WTC11 (cell line): ENCODE results near the gene SLC15A1. TPM values are rescaled to one million over a fixed set of nuclear protein-coding genes. Genes with fewer than 3 reads are reported as not detected.

ENCODE experiments used
- ATAC-seq: fragments of 200-7000 bp; cut with Tn5 transposase; 2 replicates; pipeline ENCODE4 v1.10.0; 2021; ENCODE audit warnings: mild to moderate bottlenecking, moderate library complexity
- CTCF ChIA-PET: fragments of 300-600 bp; sonication (Branson Sonifier 250); formaldehyde crosslinking; loops from one replicate; lab custom pipeline; 2021; ENCODE audit warnings: antibody characterized with exemption; lab: Charles Lee
- POLR2A ChIA-PET: fragments of 350-600 bp; sonication (Branson Sonifier 250); formaldehyde crosslinking; loops from one replicate; lab custom pipeline; 2021; ENCODE audit warnings: antibody characterized with exemption; lab: Charles Lee
- DNase-seq: peaks from one replicate; pipeline ENCODE4 v3.0.0; 2021; ENCODE audit warnings: low spot score
- H3K27ac Mint-ChIP-seq: 2 replicates; pipeline ENCODE4 v1.8.0; 2021; ENCODE audit warnings: mixed read lengths
- H3K27me3 Mint-ChIP-seq: 2 replicates; pipeline ENCODE4 v1.8.0; 2021; ENCODE audit warnings: low read depth, mild to moderate bottlenecking, moderate library complexity, mixed read lengths
- H3K36me3 Mint-ChIP-seq: 2 replicates; pipeline ENCODE4 v1.8.0; 2021; ENCODE audit warnings: mixed read lengths
- H3K4me1 Mint-ChIP-seq: 2 replicates; pipeline ENCODE4 v1.8.0; 2022; ENCODE audit warnings: mixed read lengths
- H3K4me3 Mint-ChIP-seq: 2 replicates; pipeline ENCODE4 v1.8.0; 2021; ENCODE audit warnings: mild to moderate bottlenecking, moderate library complexity, mixed read lengths
- H3K9me3 Mint-ChIP-seq: 2 replicates; pipeline ENCODE4 v1.8.0; 2021; ENCODE audit warnings: mixed read lengths
- AFF4 ChIP-seq: sonication (generic); formaldehyde crosslinking; IDR thresholded peaks from 2 replicates; pipeline ENCODE4 v1.8.1; 2023; ENCODE audit warnings: mild to moderate bottlenecking, missing genetic modification reagents, borderline replicate concordance
- E2F5 ChIP-seq: sonication (generic); formaldehyde crosslinking; IDR thresholded peaks from 2 replicates; pipeline ENCODE4 v1.8.1; 2022; ENCODE audit warnings: mild to moderate bottlenecking, moderate library complexity, missing genetic modification reagents
- ELF4 ChIP-seq: sonication (generic); formaldehyde crosslinking; IDR thresholded peaks from 2 replicates; pipeline ENCODE4 v1.8.1; 2022; ENCODE audit warnings: low read depth, mild to moderate bottlenecking, moderate library complexity, missing genetic modification reagents
- HMGA2 ChIP-seq: fragments of 250-450 bp; sonication (Bioruptor Pico); IDR thresholded peaks from 2 replicates; pipeline ENCODE4 v1.4.0; 2021; ENCODE audit warnings: mild to moderate bottlenecking, moderate library complexity
- JAZF1 ChIP-seq: fragments of 250-450 bp; sonication (Bioruptor Pico); IDR thresholded peaks from 2 replicates; pipeline ENCODE4 v1.9.0; 2021; ENCODE audit warnings: moderate library complexity, mild to moderate bottlenecking, inconsistent platforms
- SOX15 ChIP-seq: fragments of 250-450 bp; sonication (Bioruptor Pico); IDR thresholded peaks from 2 replicates; pipeline ENCODE4 v1.9.0; 2021; ENCODE audit warnings: mild to moderate bottlenecking
- TEAD1 ChIP-seq: sonication (generic); formaldehyde crosslinking; IDR thresholded peaks from 2 replicates; pipeline ENCODE4 v1.8.0; 2022; ENCODE audit warnings: mild to moderate bottlenecking, missing genetic modification reagents
- USF1 ChIP-seq: sonication (generic); formaldehyde crosslinking; IDR thresholded peaks from 2 replicates; pipeline ENCODE4 v1.8.0; 2022; ENCODE audit warnings: mild to moderate bottlenecking, missing genetic modification reagents
- ZNF121 ChIP-seq: sonication (generic); formaldehyde crosslinking; IDR thresholded peaks from 2 replicates; pipeline ENCODE4 v1.8.0; 2023; ENCODE audit warnings: missing genetic modification reagents
- ZNF396 ChIP-seq: fragments of 250-450 bp; sonication (Bioruptor Pico); IDR thresholded peaks from 2 replicates; pipeline ENCODE4 v1.8.0; 2021; ENCODE audit warnings: mild to moderate bottlenecking, moderate library complexity, borderline replicate concordance
- ZSCAN18 ChIP-seq: fragments of 250-450 bp; sonication (Bioruptor Pico); IDR thresholded peaks from 2 replicates; pipeline ENCODE4 v2.1.2; 2022; ENCODE audit warnings: mild to moderate bottlenecking, moderate library complexity
- total RNA-seq: library from RNA; stranded (reverse); gene quantifications from 3 replicates; pipeline ENCODE4 v1.2.3, GENCODE V29; 2021
- TF ChIP-seq, protein P1 (sequence below): fragments of 250-450 bp; sonication (Bioruptor Pico); IDR thresholded peaks from 2 replicates; pipeline ENCODE4 v1.9.0; 2021; ENCODE audit warnings: moderate library complexity, mild to moderate bottlenecking, inconsistent platforms, borderline replicate concordance
- TF ChIP-seq, protein P2 (sequence below): sonication (generic); formaldehyde crosslinking; IDR thresholded peaks from 2 replicates; pipeline ENCODE4 v1.8.1; 2022; ENCODE audit warnings: mild to moderate bottlenecking, missing genetic modification reagents, moderate library complexity, borderline replicate concordance
- TF ChIP-seq, protein P3 (sequence below): sonication (generic); formaldehyde crosslinking; IDR thresholded peaks from 2 replicates; pipeline ENCODE4 v1.8.1; 2023; ENCODE audit warnings: mild to moderate bottlenecking, moderate library complexity, missing genetic modification reagents
- TF ChIP-seq, protein P4 (sequence below): fragments of 250-450 bp; sonication (Bioruptor Pico); IDR thresholded peaks from 2 replicates; pipeline ENCODE4 v1.9.0; 2021; ENCODE audit warnings: mild to moderate bottlenecking
- TF ChIP-seq, protein P5 (sequence below): fragments of 250-450 bp; sonication (Bioruptor Pico); conservative IDR thresholded peaks from 2 replicates; pipeline ENCODE4 v1.9.0; 2021; ENCODE audit warnings: mild to moderate bottlenecking
- TF ChIP-seq, protein P6 (sequence below): sonication (generic); formaldehyde crosslinking; IDR thresholded peaks from 2 replicates; pipeline ENCODE4 v1.8.0; 2022; ENCODE audit warnings: missing genetic modification reagents

SLC15A1 gene
- total RNA-seq, 1 experiment from 2014 or later = 2.3 TPM

- POLR2A ChIA-PET = interaction anchor here (0.6 to 1.2 kb wide), 3 partner anchors 18 to 552 kb away, joined by 4 to 8 read pairs (median 4); partner anchors contain the start of gene STK24
- ATAC-seq = peak; percentile 97
- no peak for TF ChIP-seq ELF4 (CRISPR knock-in tag)
- TF ChIP-seq E2F5 (CRISPR knock-in tag) = no peak
- no peak for TF ChIP-seq JAZF1
- no peak for TF ChIP-seq HMGA2
- TF ChIP-seq, protein P1, sequence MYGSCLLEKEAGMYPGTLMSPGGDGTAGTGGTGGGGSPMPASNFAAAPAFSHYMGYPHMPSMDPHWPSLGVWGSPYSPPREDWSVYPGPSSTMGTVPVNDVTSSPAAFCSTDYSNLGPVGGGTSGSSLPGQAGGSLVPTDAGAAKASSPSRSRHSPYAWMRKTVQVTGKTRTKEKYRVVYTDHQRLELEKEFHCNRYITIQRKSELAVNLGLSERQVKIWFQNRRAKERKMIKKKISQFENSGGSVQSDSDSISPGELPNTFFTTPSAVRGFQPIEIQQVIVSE (CRISPR knock-in tag) = no peak
- TF ChIP-seq ZSCAN18 = no peak
- peak; percentile 60; the same call in 1 of the 2 replicates for TF ChIP-seq TEAD1 (CRISPR knock-in tag)
- no peak for TF ChIP-seq ZNF396 (CRISPR knock-in tag)
- TF ChIP-seq, protein P2, sequence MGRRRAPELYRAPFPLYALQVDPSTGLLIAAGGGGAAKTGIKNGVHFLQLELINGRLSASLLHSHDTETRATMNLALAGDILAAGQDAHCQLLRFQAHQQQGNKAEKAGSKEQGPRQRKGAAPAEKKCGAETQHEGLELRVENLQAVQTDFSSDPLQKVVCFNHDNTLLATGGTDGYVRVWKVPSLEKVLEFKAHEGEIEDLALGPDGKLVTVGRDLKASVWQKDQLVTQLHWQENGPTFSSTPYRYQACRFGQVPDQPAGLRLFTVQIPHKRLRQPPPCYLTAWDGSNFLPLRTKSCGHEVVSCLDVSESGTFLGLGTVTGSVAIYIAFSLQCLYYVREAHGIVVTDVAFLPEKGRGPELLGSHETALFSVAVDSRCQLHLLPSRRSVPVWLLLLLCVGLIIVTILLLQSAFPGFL (CRISPR knock-in tag) = no peak
- TF ChIP-seq, protein P3, sequence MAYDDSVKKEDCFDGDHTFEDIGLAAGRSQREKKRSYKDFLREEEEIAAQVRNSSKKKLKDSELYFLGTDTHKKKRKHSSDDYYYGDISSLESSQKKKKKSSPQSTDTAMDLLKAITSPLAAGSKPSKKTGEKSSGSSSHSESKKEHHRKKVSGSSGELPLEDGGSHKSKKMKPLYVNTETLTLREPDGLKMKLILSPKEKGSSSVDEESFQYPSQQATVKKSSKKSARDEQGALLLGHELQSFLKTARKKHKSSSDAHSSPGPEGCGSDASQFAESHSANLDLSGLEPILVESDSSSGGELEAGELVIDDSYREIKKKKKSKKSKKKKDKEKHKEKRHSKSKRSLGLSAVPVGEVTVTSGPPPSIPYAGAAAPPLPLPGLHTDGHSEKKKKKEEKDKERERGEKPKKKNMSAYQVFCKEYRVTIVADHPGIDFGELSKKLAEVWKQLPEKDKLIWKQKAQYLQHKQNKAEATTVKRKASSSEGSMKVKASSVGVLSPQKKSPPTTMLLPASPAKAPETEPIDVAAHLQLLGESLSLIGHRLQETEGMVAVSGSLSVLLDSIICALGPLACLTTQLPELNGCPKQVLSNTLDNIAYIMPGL (CRISPR knock-in tag) = peak; percentile 44; the same call in 1 of the 2 replicates
- no peak for TF ChIP-seq USF1 (CRISPR knock-in tag)
- no peak for TF ChIP-seq SOX15 (CRISPR knock-in tag)
- no peak for TF ChIP-seq ZNF121 (CRISPR knock-in tag)
- TF ChIP-seq, protein P4, sequence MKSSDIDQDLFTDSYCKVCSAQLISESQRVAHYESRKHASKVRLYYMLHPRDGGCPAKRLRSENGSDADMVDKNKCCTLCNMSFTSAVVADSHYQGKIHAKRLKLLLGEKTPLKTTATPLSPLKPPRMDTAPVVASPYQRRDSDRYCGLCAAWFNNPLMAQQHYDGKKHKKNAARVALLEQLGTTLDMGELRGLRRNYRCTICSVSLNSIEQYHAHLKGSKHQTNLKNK (CRISPR knock-in tag) = no peak
- TF ChIP-seq, protein P5, sequence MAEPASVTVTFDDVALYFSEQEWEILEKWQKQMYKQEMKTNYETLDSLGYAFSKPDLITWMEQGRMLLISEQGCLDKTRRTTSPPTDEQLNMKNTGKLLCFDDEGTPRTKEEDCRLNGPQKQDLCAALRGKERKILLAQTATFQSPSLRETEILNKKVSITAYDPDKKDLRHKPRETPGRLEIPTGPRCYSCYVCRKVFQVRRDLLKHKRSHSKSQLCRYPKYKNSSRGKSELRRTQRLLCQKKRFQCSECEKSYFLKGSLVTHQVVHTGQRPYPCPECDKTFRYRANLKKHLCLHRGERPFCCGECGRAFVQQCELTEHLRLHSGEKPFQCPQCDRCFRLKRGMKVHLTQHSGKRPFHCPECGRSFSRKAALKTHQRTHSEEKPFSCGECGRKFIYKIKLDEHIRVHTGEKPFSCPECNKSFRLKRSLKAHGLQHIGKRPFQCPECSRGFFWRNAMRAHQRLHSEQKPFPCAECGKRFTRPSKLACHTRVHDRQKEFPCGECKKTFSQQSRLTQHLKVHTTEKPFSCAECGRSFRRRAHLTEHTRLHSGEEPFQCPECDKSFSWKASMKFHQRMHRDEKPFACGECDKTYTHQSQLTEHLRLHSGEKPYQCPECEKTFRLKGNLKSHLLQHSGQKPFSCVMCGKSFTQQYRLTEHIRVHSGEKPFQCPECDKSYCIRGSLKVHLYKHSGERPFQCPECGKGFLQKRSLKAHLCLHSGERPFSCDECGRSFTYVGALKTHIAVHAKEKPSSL (CRISPR knock-in tag) = no peak
- TF ChIP-seq AFF4 (CRISPR knock-in tag) = no peak
- TF ChIP-seq, protein P6, sequence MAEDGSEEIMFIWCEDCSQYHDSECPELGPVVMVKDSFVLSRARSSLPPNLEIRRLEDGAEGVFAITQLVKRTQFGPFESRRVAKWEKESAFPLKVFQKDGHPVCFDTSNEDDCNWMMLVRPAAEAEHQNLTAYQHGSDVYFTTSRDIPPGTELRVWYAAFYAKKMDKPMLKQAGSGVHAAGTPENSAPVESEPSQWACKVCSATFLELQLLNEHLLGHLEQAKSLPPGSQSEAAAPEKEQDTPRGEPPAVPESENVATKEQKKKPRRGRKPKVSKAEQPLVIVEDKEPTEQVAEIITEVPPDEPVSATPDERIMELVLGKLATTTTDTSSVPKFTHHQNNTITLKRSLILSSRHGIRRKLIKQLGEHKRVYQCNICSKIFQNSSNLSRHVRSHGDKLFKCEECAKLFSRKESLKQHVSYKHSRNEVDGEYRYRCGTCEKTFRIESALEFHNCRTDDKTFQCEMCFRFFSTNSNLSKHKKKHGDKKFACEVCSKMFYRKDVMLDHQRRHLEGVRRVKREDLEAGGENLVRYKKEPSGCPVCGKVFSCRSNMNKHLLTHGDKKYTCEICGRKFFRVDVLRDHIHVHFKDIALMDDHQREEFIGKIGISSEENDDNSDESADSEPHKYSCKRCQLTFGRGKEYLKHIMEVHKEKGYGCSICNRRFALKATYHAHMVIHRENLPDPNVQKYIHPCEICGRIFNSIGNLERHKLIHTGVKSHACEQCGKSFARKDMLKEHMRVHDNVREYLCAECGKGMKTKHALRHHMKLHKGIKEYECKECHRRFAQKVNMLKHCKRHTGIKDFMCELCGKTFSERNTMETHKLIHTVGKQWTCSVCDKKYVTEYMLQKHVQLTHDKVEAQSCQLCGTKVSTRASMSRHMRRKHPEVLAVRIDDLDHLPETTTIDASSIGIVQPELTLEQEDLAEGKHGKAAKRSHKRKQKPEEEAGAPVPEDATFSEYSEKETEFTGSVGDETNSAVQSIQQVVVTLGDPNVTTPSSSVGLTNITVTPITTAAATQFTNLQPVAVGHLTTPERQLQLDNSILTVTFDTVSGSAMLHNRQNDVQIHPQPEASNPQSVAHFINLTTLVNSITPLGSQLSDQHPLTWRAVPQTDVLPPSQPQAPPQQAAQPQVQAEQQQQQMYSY (CRISPR knock-in tag) = peak; percentile 72
Measured at GRCh38 chr13:98653463-98653985, 98.9 kb downstream of the SLC15A1 start.

More at GRCh38 chr13:98653463-98653985, 98.9 kb downstream of the SLC15A1 start:
- Mint-ChIP-seq H3K9me3 (peaks cover 9% of the 10 kb centered on the region), H3K36me3 (peaks cover 7% of the 10 kb centered on the region), H3K4me3 (no peak overlapping the region), H3K4me1 (peaks cover 8% of the 10 kb centered on the region; the same call in 1 of the 2 replicates), H3K27me3 (no peaks in the 10 kb centered on the region; the same call in 1 of the 2 replicates), H3K27ac (peak overlapping the region; percentile 58; the same call in 1 of the 2 replicates)
- CTCF ChIA-PET = interaction anchor here (0.6 to 3.4 kb wide), 66 partner anchors 8 to 620 kb away, joined by 3 to 72 read pairs (median 5); no protein-coding TSS in a partner anchor
- DNase-seq = peak; percentile 88
